Endometrial microvascular endothelial cells (primary cell): ENCODE results near the gene NDE1. TPM values are rescaled to one million over a fixed set of nuclear protein-coding genes. Genes with fewer than 3 reads are reported as not detected.
"Not testable (repeated sequence)": the region's sequence is repeated elsewhere in the genome, so short reads cannot be mapped to it uniquely, and the experiment has no call there.

Experiments
- in situ Hi-C: cut with HindIII; loops from 2 replicates; pipeline ENCODE4 v1.10.0; 2017; ENCODE audit warnings: low sequenced_read_pairs, low pct_unique_long_range_greater_than_20kb; ENCODE audit errors: inconsistent ontology term
- total RNA-seq: library from RNA; depleted of rRNA; stranded (reverse); fragments of >200 nt; gene quantifications from one replicate; pipeline ENCODE4 v1.2.3, GENCODE V29; 2015; ENCODE audit errors: inconsistent ontology term

The NDE1 gene
- total RNA-seq, 1 donor from 2014 or later: 57.4 TPM

DNA sequence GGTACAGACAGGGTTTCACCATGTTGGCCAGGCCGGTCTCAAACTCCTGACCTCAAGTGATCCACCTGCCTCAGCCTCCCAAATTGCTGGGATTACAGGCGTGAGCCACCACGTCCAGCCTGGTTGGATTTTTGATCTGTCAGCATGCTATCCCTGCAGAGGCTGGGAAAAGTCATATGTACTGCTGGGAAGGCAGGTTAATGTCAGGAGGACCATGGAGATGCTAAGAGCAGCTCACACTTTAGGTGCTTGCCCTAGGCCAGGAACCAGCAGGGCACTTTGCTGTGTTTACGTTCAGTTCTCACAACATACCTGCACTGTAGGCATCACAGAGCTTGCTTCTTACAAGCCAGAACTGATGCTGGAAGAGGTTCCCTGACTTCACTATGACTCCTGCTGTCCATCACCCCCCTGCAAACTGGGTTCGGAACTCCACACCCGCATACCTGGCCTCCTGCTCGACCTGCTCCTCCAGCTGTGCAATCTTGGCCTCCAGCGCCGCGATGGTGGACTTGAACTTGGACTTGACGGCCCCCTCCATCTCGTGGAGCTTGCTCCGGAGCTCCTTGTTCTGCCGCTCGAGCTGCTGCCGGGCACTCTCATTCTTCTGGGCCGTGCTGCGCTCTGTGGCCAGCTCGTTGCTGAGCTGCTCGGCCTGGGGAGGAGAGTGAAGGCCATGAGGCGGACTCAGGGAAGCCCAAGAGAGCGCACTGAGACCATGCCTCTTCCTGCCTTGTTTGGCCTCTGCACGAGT lies 66.8 kb downstream of the NDE1 start:
- in situ Hi-C loops: no loop called here

DNA sequence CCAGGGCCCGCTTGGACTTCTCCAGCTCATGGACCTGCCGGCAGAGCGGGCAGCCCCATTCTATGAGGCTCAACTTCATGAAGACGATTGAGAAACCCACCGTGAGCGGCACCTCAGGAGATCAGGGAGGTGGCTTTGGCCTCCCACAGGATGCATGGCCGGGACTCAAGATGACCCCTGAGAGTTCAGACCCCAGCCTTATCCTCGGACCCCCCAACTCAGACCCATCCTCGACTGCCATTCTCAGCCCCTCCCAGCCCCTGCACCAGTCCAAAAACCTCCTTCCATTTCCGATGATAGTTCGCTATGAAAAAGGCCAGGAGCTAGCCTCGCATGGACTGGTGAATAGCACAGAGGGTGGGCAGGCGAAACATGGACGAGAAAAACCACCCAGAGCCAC lies 71.0 kb downstream of the NDE1 start:
- in situ Hi-C loops: no loop called here

DNA sequence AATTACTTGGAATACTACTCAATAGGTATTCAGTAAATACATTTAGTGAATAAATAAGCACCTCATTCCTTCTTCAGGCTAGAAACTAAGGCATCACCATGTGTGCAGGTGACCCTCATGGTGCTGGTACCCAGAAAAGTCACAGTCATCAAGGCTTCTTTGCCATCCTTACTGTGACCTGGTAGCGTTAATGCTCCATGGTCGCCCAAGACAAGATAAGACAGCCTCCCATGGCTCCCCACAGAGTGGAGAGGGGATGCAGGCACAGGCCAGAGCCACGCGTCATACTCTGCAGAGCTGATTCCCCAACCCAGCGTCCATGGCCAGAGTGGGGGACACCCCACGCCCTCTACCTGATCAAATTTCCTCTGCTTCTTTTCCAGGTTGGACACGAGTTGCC lies 73.8 kb downstream of the NDE1 start:
- in situ Hi-C loops: no loop called here

- in situ Hi-C loops: no loop called here
Measured at GRCh38 chr16:15725641-15726240, 75.7 kb downstream of the NDE1 start.

DNA sequence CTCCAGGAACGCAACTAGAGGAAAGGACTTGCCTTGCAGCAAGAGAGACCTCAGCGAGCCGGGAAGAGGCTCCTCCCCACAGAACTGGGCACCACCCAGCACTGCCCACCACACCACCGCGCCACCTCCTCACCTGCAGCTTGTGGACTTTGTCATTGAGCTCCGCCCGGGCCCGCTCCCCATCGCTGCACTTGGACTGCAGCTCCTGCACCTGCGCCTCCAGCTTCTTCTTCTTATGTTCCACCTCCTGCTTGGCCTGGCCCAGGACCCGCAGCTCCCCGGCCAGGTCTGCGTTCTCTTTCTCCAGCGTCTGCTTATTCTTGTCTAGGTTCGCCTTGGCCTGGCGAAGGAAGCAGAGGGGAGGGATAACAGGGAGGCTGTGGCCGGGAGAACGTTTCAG lies 76.7 kb downstream of the NDE1 start:
- in situ Hi-C loops: no loop called here

- in situ Hi-C loops: not testable (repeated sequence)
Measured at GRCh38 chr16:15727697-15728096, 77.7 kb downstream of the NDE1 start.

DNA sequence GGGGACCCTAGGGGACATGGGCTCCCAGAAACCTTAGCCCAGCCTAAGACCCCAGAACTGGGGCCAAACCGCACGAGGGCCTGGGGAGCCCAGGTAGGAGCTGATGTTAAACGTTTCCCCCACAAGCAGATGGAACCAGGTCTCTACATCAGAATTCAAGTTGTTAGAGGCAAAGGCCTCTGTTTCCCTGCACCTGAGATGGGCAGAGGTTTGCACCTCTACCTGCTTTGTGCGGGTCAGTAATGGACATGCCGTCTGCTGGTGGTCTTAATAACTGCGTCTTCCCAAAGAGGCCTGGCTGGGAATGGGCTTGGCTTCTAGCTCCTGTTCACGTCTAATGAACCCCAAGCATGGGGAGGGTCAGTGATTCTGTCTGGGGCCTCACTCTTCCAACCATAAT lies 79.1 kb downstream of the NDE1 start:
- in situ Hi-C loops: no loop called here

DNA sequence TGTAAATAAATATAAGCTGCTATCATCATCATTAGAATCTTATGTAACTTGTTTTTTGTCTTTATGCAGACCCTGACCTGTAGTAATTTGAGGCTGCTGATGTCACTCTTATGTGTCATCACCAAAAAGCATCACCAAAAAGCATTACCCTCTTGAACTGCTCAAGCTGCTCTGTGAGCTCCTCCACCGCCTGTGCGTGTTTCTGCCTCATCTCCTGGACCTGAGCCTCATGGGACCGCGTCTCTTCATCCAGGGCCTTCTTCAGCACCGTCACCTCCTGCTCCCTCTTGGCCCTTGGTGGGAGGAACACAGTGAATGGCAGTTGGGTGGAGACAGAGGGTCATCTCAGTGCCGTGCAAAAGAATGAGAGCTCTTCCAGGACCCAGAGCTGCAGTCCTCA lies 82.4 kb downstream of the NDE1 start:
- in situ Hi-C loops: no loop called here

DNA sequence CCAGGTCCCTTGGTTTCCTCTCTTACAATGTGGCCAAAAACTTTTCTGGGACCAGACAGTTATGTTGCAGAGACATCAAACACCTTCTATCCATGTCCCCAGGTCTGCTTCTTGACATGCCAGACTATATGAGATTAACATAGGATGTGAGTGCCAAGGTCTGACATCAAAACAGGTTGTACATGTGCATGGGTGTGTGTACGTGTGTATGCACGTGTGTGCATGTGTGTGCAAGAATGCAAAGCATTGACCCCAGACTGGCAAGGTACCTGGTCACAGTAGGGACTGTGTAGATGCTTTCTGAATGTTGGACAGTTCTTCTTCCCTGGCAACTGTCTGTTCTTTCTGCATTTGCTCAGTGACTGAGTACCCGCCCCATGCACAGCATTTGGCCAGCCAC lies 85.6 kb downstream of the NDE1 start:
- in situ Hi-C loops: no loop called here

GRCh38 chr16:15736529-15736928 lies 86.5 kb downstream of the NDE1 start:
- in situ Hi-C loops: no loop called here

DNA sequence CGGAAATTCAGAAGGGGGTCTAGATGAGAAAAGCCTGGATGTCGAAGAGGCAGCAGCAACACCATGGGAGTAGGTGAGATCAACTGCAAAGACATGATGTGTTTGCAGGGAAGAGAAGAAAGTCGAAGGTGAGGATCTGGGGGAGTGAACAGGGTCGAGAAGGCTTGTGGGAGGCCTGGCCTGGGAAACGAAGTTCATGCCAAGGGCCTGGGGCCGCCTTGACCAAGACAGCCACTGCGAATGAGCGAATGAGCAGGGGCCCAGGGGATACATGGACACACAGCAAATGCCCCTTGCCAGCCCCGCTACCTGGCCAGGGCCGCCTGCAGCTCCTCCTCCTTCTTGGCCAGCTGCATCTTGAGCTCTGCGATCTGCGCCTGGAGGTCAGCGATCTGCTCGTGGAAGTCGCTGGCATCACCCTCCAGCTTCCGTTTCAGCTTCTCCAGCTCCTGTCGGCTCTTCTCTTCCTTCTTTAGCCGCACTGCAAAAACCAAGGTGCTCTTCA lies 87.1 kb downstream of the NDE1 start:
- in situ Hi-C loops: no loop called here

DNA sequence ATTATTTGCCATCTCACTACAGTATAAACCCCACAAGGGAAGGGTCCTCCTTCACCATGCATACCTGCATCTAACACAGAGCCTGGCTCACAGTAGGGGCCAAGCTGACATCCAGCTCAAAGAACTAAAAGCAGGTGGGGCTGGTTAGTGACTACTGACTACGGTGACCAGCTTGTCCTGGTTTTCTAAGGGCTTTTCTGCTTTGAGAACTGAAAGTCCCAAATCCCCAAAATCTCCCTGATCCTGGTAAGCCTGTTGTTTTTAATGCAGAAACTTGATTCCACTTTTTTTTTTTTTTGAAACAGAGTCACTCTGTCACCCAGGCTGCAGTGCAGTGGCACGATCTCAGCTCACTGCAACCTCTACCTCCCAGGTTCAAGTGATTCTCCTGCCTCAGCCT lies 89.4 kb downstream of the NDE1 start:
- in situ Hi-C loops: no loop called here

DNA sequence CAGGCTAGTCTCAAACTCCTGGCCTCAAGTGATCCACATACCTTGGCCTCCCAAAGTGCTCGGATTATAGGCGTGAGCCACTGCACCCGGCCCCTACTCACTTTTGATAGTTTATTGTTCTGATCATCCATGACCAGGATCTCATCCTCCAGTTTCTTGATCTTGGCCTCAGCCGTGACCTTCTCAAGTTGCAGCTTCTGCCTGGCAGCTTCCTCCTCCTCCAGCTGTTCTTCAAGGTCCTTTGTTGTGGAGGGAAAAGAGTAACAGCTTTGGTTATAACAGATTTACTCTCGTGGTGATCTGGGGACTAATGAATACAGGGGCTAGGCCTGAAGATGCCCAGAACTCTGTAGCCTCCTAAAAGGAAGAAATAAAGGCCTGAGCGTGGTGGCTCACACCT lies 89.9 kb downstream of the NDE1 start:
- in situ Hi-C loops: no loop called here

GRCh38 chr16:15741207-15741871 lies 91.3 kb downstream of the NDE1 start:
- in situ Hi-C loops: no loop called here

- in situ Hi-C loops: no loop called here
Measured at GRCh38 chr16:15742716-15743115, 92.7 kb downstream of the NDE1 start.

DNA sequence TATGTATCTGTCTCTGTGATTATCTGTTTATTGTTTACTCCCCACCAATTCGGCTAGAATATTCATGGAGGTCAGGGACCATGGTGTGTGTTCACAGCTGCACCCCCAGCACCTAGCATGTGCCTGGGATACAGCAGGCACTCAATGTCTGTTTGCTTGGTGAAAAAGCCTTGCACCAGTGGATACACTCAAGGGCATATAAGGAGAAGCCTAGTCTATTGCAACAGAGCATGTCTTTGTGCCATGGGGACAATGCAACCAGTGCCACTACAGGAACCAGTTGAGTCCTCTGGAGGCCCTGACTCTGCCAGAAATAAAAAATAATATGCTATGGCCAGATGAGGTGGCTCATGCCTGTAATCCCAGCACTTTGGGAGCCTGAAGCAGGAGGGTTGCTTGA lies 93.6 kb downstream of the NDE1 start:
- in situ Hi-C loops: no loop called here

- in situ Hi-C loops: no loop called here
Measured at GRCh38 chr16:15746332-15746731, 96.3 kb downstream of the NDE1 start.

DNA sequence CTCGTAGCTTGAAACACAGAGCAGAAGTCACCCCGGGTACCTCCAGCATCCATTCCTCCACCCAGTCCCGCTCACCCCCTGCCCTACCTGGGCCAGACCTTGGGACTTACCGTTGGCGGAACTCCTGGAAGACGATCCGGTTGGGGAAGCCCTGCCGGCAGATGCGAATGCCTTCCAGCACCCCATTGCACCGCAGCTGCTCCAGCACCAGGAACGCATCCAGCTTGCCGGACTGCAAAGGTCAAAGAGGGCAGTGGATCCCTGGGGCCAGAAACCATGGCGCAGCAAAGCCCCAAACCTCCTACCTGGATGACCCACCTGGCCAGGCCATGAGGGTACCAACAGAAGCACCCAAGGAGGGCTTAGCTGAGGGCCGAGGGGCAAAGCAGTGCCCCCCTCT lies 97.9 kb downstream of the NDE1 start:
- in situ Hi-C loops: no loop called here

DNA sequence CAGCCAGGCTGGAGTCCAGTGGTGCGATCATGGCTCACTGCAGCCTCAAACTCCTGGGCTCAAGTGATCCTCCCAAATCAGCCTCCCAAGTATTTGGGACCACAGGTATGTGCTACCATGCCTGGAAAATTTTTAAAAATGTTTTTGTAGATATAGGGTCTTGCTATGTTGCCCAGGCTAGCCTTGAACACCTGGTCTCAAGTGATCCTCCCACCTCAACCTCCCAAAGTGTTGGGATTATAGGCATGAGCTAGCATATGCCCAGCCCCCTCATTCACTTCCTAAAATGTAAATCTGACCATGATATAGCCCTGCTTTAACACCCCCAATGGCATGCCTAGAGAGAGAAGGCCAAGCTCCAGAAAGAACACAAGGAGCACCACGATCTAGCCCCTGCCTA lies 98.6 kb downstream of the NDE1 start:
- in situ Hi-C loops: no loop called here

DNA sequence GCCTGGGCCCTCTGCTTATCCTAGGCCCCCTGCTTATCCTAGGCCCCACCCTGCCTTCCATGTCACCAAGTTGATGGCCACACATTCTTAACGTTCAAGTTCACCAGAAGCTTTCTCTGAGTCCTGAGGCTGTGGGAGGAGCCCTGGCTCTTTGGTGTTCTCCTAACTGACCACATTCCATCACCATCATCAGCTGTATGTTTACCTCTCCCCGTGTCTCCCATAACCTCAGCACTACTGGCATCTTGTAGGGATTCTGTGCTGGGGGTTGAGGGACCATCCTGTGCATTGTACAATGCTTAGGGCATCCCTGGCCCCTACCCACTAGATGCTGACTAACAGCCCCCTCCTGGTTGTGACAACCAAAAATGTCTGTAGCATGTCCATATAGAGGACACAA lies 99.3 kb downstream of the NDE1 start:
- in situ Hi-C loops: no loop called here
